ENCODE results near the gene STEAP1. TPM values are rescaled to one million over a fixed set of nuclear protein-coding genes. Genes with fewer than 3 reads are reported as not detected.

STEAP1 gene
- polyA plus RNA-seq, 3 donors, result not detected

- Histone ChIP-seq H3K79me2 (ENCODE audit: insufficient read depth, low read length) (no peaks in the 10 kb centered on the region), H3K4me2 (replicated peaks; ENCODE audit: extremely low read depth, low read length, poor library complexity, severe bottlenecking) (no peak overlapping the region), H3K9ac (ENCODE audit: insufficient read depth, low read length, poor library complexity, severe bottlenecking) (no peak overlapping the region), H3K9me3 (replicated peaks in 1 of 2; ENCODE audit: control insufficient read depth in 1 of 2, insufficient read depth in 1 of 2, low read length in 2 of 2) (peaks cover 10 to 14% of the 10 kb centered on the region in 2 donors), H3K27ac (ENCODE audit: low read depth in 1 of 2, low read length in 2 of 2) (no peak overlapping the region), H3K27me3 (ENCODE audit: control insufficient read depth in 2 of 2, insufficient read depth in 2 of 2, low read length in 2 of 2) (no peaks in the 10 kb centered on the region), H3K4me3 (replicated peaks in 1 of 3; ENCODE audit: low read depth in 2 of 3, low read length in 3 of 3) (no peak overlapping the region), H2AFZ (ENCODE audit: insufficient read depth, low read depth, low read length, poor library complexity, severe bottlenecking) (no peak overlapping the region), H3K4me1 (ENCODE audit: control insufficient read depth in 1 of 2, insufficient read depth in 2 of 2, low read length in 2 of 2) (peaks cover under 1 to 3% of the 10 kb centered on the region in 2 donors), H4K20me1 (ENCODE audit: insufficient read depth, low read length) (no peaks in the 10 kb centered on the region), H3K36me3 (replicated peaks in 1 of 2; ENCODE audit: control insufficient read depth in 1 of 2, insufficient read depth in 2 of 2, low read length in 2 of 2) (no peaks in the 10 kb centered on the region)
- no peak for DNase-seq
- intact Hi-C loops (cut with micrococcal nuclease), result no loop called here
- Mint-ChIP-seq H3K4me1 (no peaks in the 10 kb centered on the region), H3K4me3 (no peak overlapping the region), H3K36me3 (no peaks in the 10 kb centered on the region), H3K27ac (peak overlapping the region in 1 of 7 donors; percentile 6), H3K27me3 (ENCODE audit: low read depth in 3 of 3) (peaks cover 0 to 1% (median 0%) of the 10 kb centered on the region in 3 donors), H3K9me3 (peaks cover 9 to 26% (median 16%) of the 10 kb centered on the region in 7 donors)
- 95% methylated on average over 4 of the region's 4 CpGs for WGBS (ENCODE audit: insufficient coverage)
- TF ChIP-seq, protein P1, sequence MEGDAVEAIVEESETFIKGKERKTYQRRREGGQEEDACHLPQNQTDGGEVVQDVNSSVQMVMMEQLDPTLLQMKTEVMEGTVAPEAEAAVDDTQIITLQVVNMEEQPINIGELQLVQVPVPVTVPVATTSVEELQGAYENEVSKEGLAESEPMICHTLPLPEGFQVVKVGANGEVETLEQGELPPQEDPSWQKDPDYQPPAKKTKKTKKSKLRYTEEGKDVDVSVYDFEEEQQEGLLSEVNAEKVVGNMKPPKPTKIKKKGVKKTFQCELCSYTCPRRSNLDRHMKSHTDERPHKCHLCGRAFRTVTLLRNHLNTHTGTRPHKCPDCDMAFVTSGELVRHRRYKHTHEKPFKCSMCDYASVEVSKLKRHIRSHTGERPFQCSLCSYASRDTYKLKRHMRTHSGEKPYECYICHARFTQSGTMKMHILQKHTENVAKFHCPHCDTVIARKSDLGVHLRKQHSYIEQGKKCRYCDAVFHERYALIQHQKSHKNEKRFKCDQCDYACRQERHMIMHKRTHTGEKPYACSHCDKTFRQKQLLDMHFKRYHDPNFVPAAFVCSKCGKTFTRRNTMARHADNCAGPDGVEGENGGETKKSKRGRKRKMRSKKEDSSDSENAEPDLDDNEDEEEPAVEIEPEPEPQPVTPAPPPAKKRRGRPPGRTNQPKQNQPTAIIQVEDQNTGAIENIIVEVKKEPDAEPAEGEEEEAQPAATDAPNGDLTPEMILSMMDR (IDR thresholded peaks at IDR 0.05), result no peak
Observed at GRCh38 chr7:90173127-90173844, 19.0 kb downstream of the STEAP1 start.

DNA sequence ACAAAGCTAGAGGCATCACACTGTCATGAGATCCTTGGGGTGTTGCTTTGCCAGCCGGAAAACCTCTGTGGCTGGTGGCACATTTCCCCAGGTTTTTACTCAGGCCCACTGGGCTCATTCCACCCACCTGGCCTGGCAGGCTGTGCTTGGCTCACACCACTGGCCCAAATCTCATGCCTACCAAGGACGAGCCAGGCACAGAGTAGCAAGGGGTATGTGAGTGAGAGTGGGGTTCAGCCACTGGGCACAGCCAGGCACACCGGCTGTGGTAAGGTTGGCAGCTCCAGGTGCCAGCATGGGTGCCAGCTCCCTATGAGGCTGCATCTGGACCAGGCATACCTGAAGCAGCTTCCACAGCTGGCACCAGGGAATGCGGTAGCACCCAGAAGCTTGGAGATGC, 21.4 kb downstream of the STEAP1 start:
- Mint-ChIP-seq H3K4me3 (no peak overlapping the region), H3K4me1 (peaks cover 20% of the 10 kb centered on the region), H3K36me3 (no peaks in the 10 kb centered on the region), H3K9me3 (peaks cover 6 to 19% (median 11%) of the 10 kb centered on the region in 7 donors), H3K27ac (no peak overlapping the region), H3K27me3 (ENCODE audit: low read depth in 3 of 3) (peaks cover 0 to 1% (median 0%) of the 10 kb centered on the region in 3 donors)
- H3K9me3 ChIP-seq (replicated peaks in 1 of 2; ENCODE audit: control insufficient read depth in 1 of 2, insufficient read depth in 1 of 2, low read length in 2 of 2), result peaks cover 10 to 14% of the 10 kb centered on the region in 2 donors
- no peak overlapping the region for H3K4me3 ChIP-seq (replicated peaks in 1 of 3; ENCODE audit: low read depth in 2 of 3, low read length in 3 of 3)
- no peak overlapping the region for H2AFZ ChIP-seq (ENCODE audit: insufficient read depth, low read depth, low read length, poor library complexity, severe bottlenecking)
- no peak for DNase-seq
- intact Hi-C loops (cut with micrococcal nuclease), result no loop called here
- no peak overlapping the region for H3K27ac ChIP-seq (ENCODE audit: low read depth in 1 of 2, low read length in 2 of 2)
- H3K4me2 ChIP-seq (replicated peaks; ENCODE audit: extremely low read depth, low read length, poor library complexity, severe bottlenecking), result no peak overlapping the region
- WGBS (ENCODE audit: insufficient coverage), result 89% methylated on average over 4 of the region's 4 CpGs
- H3K9ac ChIP-seq (ENCODE audit: insufficient read depth, low read length, poor library complexity, severe bottlenecking), result no peak overlapping the region
- peaks cover 15 to 27% of the 10 kb centered on the region in 2 donors for H3K4me1 ChIP-seq (ENCODE audit: control insufficient read depth in 1 of 2, insufficient read depth in 2 of 2, low read length in 2 of 2)
- no peaks in the 10 kb centered on the region for H4K20me1 ChIP-seq (ENCODE audit: insufficient read depth, low read length)
- H3K36me3 ChIP-seq (replicated peaks in 1 of 2; ENCODE audit: control insufficient read depth in 1 of 2, insufficient read depth in 2 of 2, low read length in 2 of 2), result no peaks in the 10 kb centered on the region
- TF ChIP-seq, protein P1 (IDR thresholded peaks at IDR 0.05), result no peak
- no peaks in the 10 kb centered on the region for H3K27me3 ChIP-seq (ENCODE audit: control insufficient read depth in 2 of 2, insufficient read depth in 2 of 2, low read length in 2 of 2)
- H3K79me2 ChIP-seq (ENCODE audit: insufficient read depth, low read length), result no peaks in the 10 kb centered on the region

All from CD14-positive monocyte (primary cell).